NOMO-1 treated with dmso at 0.1 percent for 144 hours (cell line): ENCODE results near the gene MAP2K7.
"Not testable (repeated sequence)": the region's sequence is repeated elsewhere in the genome, so short reads cannot be mapped to it uniquely, and the experiment has no call there.

Experiments used
- DNase-seq: peaks from one replicate; lab custom pipeline; 2025; ENCODE audit not compliant: unreplicated experiment; lab: John Stamatoyannopoulos, UW

Gene MAP2K7

DNA sequence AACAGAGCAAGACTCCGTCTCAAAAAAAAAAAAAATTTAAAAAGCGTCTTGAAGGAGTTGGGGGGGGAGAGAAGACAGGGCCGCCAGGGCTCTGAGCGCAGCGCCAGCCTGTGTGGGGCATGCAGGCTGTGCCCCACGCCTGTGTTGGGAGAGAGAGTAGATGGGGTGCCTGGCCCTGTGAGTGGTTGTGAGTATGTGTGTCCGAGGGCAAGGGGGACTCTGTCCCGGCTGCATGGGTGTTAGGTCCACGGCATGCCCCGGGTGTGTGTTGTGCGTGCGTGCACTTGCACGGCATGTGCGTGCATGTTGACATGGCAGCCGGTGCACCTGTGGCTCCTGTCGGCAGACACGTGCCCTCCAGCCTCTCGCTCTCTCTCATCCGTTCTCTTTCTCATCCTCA, 3.4 kb downstream of the MAP2K7 start:
- no peak for DNase-seq

DNA sequence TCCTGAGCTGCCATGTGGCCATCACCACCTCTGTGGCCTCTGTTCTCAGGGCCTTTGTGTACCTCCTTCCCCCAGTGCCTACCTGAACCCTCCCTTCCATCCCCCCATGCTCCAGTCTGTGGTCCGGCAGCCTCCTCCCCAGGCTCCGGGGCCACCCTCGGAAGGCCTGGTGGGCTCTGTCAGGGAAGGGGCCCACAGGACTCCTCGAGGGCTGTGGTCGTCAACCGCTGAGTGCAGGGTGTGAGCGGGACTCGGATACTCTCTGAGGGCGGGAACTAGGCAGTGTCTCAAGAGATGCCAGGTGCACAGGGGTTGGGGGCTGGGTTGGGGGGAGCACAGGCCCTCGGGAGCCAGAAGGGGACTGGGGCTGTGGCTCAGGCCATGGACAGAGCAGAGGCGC, 3.9 kb downstream of the MAP2K7 start:
- DNase-seq, result no peak

DNA sequence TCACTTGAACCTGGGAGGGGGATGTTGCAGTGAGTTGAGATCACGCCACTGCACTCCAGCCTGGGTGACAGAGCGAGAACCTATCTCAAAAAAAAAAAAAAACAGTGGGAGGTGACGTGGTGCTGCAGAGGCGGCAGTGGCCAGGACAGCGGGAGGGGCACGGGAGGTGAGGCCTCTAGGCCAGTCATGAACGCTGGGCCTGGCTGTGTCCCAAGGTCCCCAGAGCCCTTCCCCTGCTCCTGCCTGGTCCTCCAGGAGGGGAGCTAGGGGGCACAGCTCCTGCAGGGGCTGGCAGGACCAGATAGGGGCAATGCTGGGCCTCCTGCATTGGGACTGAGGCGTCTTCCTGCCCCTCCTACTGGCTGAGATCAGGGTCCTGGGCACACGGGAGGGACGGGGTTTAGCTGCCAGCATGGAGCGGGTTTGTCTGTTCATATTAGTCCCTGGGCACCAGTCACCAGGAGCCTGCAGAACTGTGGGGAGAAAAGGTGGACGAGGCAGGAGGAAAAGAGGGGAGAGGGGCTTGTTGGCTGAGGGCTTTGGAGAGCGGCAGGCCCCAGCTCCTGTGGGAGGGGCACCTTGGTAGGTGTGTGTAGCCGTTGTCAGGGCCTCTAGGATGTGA, 4.5 kb downstream of the MAP2K7 start:
- DNase-seq, result no peak

DNA sequence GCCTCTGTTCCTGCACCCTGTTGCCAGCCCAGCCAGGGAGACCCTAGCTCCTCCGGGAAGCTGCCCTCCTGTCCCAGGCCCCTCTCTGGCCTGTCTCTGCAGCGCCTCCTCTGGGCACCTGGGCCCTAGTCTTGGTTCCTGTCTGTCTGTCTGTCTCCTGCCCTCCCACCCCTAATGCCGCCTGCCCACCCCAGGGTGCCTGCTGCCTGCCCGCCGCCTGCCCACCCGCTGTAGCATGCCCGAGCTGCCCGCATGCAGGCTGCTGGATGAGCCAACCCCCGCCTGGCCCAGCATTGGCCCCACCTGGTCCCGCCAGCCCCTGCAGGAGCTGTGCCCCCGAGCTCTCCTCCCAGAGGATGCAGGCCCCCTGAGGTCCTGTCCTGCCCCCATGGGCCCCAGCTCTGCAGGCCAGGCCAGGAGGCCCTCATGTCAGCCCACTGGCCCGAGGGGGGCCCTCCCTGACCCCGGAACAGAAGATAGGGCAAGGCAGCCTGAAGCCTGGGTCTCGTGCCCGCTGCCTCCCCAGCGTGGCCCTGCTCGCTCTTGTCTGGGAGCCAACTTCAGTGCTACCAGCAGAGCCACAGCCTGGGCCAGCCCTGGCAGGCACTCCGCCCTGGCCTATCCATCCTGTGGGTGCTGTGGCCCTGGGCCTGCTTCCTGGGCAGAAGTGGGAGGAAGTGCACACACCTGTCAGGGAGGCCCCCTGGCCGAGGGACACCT, 5.2 kb downstream of the MAP2K7 start:
- no peak for DNase-seq

DNA sequence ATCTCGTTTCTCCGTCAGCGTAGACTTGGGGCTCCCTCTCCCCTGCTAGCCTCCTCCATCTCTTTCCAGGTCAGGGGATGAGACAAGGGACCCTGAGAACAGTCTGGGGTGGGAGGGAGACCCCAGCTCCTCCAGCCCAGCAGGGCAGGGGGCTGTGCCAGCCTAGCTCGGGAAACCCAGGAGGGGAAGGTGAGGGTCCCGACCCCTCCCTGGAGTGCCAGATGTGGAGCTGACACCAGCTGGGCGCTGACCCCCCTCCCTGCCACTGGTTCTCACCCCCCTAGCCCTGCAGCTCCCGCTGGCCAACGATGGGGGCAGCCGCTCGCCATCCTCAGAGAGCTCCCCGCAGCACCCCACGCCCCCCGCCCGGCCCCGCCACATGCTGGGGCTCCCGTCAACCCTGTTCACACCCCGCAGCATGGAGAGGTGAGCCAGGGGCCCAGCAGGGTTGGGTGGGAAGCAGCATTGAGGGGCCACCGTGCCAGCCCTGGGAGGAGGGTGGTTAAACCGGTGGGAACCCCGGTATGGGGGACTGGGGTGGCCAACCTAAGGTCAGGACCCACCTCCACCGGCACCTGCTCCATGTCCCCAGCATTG, 5.9 kb downstream of the MAP2K7 start:
- DNase-seq, result no peak

DNA sequence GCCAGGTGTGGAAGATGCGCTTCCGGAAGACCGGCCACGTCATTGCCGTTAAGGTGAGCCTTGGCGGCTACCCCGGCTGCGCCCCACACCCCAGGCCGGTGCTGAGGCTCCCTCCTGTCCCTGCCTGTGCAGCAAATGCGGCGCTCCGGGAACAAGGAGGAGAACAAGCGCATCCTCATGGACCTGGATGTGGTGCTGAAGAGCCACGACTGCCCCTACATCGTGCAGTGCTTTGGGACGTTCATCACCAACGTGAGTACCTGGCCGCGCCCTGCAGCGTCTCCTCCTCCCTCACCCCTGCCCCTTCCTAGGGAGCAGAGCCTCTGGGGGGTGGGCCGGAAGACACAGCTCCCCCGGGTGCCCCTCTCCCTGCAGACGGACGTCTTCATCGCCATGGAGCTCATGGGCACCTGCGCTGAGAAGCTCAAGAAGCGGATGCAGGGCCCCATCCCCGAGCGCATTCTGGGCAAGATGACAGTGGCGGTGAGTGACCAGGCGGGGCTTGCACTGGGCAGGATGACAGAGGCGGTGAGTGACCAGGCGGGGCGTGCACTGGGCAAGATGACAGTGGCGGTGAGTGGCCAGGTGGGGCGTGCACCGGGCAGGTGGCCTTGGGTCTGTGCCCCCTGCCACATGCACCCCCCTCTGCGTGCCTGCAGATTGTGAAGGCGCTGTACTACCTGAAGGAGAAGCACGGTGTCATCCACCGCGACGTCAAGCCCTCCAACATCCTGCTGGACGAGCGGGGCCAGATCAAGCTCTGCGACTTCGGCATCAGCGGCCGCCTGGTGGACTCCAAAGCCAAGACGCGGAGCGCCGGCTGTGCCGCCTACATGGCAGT, 6.9 kb downstream of the MAP2K7 start:
- no peak for DNase-seq

DNA sequence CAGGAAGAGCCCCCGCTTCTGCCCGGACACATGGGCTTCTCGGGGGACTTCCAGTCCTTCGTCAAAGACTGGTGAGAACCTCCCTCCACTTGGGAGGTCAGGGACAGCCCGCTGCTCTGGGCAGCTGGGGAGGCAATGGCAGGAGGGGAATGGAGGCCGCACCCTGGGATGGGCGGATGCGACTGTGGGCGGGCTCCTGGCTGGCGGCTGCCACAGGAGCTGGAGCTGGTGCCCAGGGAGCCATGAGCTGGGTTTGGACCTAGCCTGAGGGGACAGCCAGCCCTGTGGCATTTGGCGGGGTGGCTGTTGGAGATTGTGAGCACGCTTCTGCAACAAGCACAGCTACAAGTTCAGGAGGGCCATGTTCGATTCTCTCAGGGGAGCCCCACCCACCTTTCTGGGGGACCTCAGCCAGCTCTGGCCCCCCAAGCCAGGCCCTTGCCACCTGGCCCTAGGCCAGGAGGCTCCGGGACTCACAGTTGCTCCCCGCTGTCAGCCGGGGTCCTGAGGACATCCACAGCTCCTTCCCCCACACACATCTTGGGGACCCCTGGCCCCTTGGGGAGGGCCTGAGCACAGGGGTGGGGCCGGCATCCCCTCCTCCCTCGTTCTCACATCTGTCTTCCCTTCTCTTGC, 7.9 kb downstream of the MAP2K7 start:
- no peak for DNase-seq

DNA sequence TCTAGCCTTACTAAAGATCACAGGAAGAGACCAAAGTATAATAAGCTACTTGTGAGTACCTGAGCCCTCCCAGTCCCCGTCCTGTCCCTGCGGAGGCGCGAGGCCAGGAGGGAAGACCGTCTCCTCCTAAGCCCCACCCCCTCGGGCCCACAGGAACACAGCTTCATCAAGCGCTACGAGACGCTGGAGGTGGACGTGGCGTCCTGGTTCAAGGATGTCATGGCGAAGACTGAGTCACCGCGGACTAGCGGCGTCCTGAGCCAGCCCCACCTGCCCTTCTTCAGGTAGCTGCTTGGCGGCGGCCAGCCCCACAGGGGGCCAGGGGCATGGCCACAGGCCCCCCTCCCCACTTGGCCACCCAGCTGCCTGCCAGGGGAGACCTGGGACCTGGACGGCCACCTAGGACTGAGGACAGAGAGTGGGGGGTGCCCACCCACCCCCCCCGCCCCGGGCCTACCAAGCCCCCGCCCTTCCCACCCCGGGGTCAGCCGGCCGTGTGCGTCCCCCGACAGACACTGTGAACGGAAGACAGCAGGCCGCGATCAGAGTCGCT, 8.5 kb downstream of the MAP2K7 start:
- no peak for DNase-seq

DNA sequence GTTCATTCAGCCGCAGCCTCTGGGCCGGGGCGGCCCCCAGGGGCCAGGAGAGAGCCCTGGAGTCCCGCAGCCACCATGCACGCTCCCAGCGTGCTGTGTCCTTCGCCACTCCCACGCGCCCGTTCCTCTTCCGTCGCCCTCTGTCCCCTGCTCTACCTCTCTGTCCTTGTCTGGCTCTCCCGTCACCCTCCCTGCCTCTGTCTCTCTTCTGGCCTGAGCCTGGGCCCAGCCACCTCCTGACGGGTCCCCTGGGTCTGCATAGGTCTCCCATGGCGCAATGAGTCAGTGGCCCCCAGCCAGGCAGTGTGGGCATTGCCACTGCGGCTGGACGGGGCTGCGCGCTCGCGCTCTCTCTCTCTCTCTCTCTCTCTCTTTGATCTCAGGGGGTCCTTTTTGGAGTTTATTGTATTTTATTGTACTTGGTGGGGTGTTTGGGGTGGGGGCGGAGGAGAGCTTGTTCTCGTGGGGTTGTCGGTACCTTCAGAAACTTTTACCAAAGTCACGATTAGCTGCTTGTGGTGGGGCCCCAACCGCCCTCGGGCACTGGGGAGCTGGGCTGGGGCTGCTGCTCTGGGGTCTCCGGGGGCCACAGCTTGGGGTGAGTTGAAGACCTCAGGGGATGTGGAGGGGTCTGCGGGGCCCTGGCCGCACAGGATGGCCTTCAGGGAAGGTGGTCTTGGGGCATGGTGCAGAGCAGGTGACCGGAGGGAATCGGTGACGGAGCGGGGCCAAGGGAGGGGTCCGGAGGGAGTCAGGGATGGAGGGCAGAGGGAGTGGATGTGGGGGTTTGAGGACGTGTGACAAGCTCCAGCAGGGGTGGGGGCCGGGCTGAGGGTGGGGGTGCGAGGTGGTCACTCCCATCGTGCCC, 9.3 kb downstream of the MAP2K7 start:
- DNase-seq, result no peak

DNA sequence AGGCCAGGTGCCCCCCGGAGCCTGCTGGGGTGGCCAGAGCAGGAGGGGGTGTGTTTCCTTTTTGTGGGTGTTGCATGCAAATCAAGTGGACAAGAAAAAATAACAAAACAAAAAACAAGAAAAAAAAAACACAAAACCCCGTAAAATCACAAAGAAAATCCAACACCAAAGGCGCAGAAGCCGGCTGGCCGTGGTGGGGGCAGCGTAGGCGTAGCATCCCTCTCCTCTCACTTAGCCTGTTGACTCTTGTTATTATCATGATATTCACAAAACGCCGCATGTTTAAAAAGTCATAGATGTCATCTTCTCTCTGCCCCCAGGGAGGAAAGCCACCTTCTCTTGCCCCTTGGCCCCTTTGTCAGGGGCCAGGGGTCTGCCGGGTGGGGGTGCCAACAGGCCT, 10.0 kb downstream of the MAP2K7 start:
- DNase-seq, result no peak

DNA sequence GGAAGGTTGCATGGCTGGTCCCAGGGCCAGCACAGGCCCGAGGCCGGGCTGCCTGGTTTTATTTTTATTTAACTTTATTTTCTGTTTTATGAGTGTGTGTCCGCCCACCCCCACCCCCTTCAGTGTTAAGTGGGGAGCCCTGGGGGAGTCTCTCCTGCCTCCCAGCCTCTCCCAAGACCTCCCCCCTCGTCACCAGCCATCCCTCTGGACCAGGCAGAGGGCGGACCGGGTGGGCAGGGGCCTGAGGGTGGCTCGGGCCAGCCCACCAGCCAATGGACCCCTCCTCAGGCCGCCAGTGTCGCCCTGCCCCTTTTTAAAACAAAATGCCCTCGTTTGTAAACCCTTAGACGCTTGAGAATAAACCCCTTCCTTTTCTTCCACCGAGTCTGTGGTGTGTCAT, 10.4 kb downstream of the MAP2K7 start:
- DNase-seq, result no peak

DNA sequence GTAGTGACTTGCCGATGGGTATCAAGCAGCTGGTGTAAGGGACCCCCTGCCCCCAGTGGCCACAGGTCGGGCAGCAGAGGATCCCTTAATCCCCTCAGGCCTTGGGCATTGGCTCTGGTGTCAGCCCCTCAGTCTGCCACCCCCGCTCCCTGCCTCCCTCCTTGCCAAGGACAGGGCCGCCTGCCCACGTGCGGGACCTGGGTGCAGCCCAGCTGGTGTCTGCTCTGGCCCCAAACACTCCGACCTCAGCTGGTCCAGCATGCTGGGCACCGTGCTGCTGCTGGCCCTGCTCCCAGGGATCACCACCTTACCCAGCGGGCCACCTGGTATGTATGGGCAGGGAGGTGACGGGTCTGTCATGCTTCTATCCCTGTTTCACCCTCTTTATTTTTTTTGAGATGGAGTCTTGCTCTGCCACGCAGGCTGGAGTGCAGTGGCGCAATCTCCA, 10.9 kb downstream of the MAP2K7 start, which contains the start of gene TGFBR3L:
TSS of gene TGFBR3L (plus strand) at position 233 of the 448 bp plus-strand sequence.
- no peak for DNase-seq

DNA sequence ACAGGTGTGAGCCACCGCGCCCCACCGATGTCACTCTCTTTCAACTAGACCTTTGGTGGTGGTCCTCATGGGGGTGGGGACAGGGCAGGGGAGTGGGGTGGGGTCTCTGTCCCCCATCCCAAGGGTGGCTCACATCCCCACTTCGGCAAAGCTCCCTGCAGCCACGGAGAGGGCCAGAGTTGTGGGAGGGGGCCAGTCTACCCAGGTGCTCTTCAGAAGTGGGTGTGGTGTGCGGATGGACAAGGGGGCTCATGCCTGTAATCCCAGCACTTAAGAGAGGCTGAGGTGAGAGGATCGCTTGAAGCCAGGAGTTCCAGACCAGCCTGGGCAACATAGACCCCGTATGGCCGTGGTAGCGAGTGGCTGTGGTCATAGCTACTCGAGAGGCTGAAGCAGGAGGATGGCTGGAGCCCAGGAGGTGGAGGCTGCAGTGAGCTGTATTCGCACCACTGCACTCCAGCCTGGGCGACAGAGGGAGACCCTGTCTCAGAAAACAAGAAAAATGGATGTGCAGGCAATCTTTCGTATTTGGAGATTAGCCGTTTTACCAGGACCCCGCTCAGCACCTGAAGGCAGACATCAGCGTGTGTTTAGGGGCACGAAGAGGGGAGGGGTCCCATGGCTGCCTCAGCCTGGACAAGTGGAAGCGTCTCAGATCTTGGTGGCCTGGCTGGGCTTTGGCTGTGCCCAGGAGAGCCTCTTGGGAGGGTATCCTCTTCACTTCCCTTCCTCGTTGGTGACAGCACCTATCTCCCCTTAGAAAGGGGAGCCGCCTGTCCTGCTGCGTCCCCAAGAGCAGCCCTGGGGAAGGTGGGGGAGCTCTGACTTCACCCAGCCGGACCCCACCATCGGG, 11.8 kb downstream of the MAP2K7 start:
- no peak for DNase-seq

DNA sequence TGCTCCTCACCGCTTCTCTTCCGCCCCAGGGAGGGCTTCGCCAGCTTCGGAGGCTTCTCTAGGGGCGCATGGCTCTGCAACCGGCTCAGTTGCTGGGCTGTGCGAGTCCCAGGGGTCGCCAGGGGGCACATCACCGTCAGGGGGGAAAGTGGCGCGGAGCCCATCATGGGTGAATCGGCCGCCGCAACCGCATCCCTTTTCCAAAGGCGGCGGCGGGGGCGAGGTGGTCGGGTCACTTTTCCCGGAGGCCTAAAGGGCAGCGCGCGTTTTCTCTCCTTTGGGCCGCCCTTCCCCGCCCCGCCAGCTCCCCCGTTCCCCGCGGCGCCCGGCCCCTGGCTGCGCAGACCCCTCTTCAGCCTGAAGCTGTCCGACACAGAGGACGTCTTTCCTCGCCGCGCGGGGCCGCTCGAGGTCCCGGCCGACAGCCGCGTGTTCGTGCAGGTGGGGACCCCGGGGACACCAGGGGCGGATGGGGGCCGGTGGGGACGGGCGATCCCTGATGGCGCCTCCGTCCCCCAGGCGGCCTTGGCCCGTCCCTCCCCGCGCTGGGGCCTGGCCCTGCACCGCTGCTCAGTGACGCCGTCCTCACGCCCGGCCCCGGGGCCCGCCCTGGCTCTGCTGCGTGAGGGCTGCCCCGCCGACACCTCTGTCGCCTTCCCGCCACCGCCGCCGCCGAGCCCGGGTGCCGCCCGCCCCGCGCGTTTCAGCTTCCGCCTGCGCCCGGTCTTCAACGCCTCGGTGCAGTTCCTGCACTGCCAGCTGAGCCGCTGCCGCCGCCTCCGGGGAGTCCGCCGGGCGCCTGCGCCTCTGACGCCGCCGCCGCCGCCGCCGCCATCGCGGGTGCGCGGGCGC, 12.7 kb downstream of the MAP2K7 start:
- no peak for DNase-seq

DNA sequence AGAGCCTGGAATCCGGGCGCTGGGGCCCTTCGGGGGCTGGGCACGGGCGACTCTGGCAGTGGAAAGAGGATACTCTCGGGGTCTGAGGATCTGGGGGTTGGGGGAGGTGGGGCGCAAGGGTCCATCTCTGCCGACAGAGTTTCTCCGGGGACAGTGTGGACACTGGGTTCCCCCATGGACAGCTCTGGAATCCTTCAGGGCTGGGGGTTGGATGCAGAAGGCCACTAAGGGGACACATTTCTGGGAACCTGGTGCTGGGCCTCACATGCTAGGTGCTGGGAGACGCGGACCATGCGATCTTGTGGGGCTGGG, 13.2 kb downstream of the MAP2K7 start:
- no peak for DNase-seq

DNA sequence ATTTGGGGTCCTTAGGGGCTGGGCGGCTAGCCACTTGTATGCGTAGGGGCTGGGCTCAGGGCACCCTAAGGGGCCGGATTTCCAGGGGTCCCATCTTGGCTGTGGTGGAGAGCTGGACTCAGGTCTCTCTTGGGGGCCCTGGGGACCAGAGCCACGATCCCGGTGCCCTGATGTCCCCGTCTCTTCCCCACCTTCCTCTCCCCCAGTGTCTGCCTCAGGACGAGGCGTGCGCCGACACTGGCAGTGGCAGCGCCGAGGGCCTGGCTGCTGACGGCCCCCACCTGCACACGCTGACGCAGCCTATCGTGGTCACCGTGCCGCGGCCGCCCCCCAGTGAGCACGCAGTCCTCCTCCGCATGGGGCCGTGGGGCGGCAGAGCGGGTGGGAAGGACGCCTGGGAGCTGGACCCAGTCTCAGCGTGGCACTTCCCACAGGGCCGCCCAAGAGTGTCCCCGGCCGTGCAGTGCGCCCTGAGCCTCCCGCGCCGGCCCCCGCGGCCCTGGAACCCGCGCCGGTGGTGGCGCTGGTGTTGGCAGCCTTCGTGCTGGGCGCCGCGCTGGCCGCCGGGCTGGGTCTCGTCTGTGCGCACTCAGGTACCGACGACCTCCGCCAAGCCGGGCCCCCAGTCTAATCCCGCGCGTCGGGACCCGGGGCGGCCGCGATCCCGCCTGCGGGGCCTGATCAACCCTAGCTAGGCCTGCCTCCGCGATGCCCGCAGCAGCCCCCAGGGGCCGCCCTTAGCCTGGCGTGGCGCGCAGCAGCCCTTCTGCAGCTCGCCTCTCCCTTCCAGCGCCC, 13.8 kb downstream of the MAP2K7 start:
- peak; percentile 33 for DNase-seq

DNA sequence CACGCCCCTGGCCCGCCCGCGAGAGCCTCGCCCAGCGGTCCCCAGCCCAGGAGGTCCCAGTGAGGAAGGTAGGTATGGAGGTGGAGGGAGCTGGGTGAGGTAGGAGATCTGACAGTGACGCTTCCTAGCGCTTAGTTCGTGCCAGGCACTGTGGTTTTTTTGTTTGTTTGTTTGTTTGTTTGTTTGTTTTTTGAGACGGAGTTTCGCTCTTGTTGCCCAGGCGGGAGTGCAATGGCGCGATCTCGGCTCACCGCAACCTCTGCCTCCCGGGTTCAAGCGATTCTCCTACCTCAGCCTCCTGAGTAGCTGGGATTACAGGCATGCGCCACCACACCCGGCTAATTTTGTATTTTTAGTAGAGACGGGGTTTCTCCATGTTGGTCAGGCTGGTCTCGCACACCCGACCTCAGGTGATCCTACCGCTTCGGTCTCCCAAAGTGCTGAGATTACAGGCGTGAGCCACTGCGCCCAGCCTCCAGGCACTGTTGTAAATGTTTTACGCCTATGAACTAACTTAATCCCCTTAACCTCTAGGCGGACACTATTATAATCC, 14.5 kb downstream of the MAP2K7 start:
- DNase-seq, result not testable (repeated sequence)
